Activated CD4-positive, alpha-beta T cell treated with anti-CD3 and anti-CD28 coated beads for 36 hours (primary cell): Measurements from ENCODE around the gene LTB4R. TPM values are rescaled to one million over a fixed set of nuclear protein-coding genes. Genes with fewer than 3 reads are reported as not detected.

Experiments used
- ATAC-seq: fragments of 200-7000 bp; cut with Tn5 transposase; one replicate; pipeline ENCODE4 v1.10.0; 2021; ENCODE audit warnings: mild to moderate bottlenecking, moderate library complexity
- CTCF ChIA-PET: fragments of 350-600 bp; sonication (Branson Sonifier 250); formaldehyde crosslinking; loops from one replicate; lab custom pipeline; 2021; ENCODE audit warnings: antibody characterized with exemption; lab: Charles Lee
- POLR2A ChIA-PET: fragments of 350-600 bp; sonication (Branson Sonifier 250); formaldehyde crosslinking; loops from one replicate; lab custom pipeline; 2021; ENCODE audit warnings: antibody characterized with exemption, inconsistent platforms; lab: Charles Lee
- DNase-seq: peaks from one replicate; pipeline ENCODE4 v3.0.0-alpha.2; 2020
- H3K27ac Mint-ChIP-seq: one replicate; pipeline ENCODE4 v1.8.0; 2021; ENCODE audit warnings: mixed read lengths
- H3K27me3 Mint-ChIP-seq: one replicate; pipeline ENCODE4 v1.8.0; 2021; ENCODE audit warnings: mixed read lengths
- H3K36me3 Mint-ChIP-seq: one replicate; pipeline ENCODE4 v1.8.0; 2021; ENCODE audit warnings: low read depth, mixed read lengths
- H3K4me1 Mint-ChIP-seq: one replicate; pipeline ENCODE4 v1.8.0; 2021; ENCODE audit warnings: mixed read lengths
- H3K4me3 Mint-ChIP-seq: one replicate; pipeline ENCODE4 v1.8.0; 2021; ENCODE audit warnings: mild to moderate bottlenecking, moderate library complexity, mixed read lengths
- H3K9me3 Mint-ChIP-seq: one replicate; pipeline ENCODE4 v1.8.0; 2021; ENCODE audit warnings: low read depth, mixed read lengths
- intact Hi-C, 2 experiments: fragments of 100-400 bp; cut with DNase I in 1 of 2; cut with micrococcal nuclease in 1 of 2; formaldehyde crosslinking; loops; one replicate each; pipeline versions ENCODE4 v1.14.2 to v1.15.1; 2022 to 2024; cut with DNase I, micrococcal nuclease
- total RNA-seq, 2 experiments: library from RNA; stranded (reverse); gene quantifications; one replicate each; pipeline ENCODE4 v1.2.3, GENCODE V29; 2021

The LTB4R gene
- total RNA-seq, 2 experiments from 2014 or later, result 10.1 to 14.2 TPM

DNA sequence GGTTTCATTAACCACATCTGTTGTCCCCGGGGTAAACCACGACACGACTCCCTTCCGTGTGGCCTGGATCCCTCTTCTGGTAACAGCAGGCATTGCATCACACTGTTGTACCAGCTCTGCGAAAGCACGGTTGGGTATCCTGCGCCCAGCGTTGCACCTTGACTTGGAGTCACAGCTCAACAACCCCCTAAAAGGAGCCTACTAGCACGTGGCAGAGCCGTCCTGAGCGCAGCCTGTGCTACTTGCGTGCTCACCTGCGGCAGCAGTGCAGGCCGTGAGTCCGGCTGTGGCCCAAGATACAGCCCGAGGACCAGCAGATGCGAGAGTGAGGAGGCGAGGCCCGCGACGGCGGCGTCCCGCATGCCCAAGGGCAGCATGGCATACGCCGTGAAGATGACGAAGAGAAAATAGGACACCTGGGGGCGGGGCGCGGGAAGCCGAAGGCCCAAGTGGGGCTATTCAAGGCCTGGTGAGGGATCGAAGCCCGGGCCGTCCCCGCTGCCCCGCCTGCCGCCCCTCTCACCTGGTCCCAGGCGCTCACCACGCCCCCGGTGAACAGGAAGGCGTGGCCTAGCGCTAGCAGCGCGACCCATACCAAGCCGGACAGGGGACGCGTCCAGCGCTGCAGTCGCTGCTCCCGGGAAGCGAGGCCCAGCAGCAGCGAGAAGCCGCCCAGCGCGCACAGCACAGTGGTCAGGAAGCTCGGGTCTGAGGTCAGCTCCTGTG is 21.1 kb downstream of the LTB4R start:
- POLR2A ChIA-PET, result interaction anchor here (0.6 to 2.4 kb wide), 6 partner anchors 34 to 105 kb away, joined by 3 to 15 read pairs (median 4); partner anchors contain the start of gene TINF2
- CTCF ChIA-PET, result interaction anchor here (0.7 to 5.0 kb wide), 40 partner anchors 8 to 224 kb away, joined by 3 to 201 read pairs (median 6); partner anchors contain the start of genes CBLN3, CIDEB, IPO4 and KHNYN
- Mint-ChIP-seq H3K36me3 (peaks cover 8% of the 10 kb centered on the region), H3K27ac (peak overlapping the region; percentile 29), H3K4me1 (peaks cover 27% of the 10 kb centered on the region), H3K4me3 (peak overlapping the region; percentile 53), H3K27me3 (peaks cover 24% of the 10 kb centered on the region), H3K9me3 (no peaks in the 10 kb centered on the region)
- peak; percentile 91 for DNase-seq
- intact Hi-C loops, result loop anchor here in 1 of 2 experiments (1.0 to 2.0 kb wide), 4 partner anchors 21 to 340 kb away; partner anchors contain the start of genes LTB4R, MDP1 and TINF2
- peak; percentile 82 for ATAC-seq

DNA sequence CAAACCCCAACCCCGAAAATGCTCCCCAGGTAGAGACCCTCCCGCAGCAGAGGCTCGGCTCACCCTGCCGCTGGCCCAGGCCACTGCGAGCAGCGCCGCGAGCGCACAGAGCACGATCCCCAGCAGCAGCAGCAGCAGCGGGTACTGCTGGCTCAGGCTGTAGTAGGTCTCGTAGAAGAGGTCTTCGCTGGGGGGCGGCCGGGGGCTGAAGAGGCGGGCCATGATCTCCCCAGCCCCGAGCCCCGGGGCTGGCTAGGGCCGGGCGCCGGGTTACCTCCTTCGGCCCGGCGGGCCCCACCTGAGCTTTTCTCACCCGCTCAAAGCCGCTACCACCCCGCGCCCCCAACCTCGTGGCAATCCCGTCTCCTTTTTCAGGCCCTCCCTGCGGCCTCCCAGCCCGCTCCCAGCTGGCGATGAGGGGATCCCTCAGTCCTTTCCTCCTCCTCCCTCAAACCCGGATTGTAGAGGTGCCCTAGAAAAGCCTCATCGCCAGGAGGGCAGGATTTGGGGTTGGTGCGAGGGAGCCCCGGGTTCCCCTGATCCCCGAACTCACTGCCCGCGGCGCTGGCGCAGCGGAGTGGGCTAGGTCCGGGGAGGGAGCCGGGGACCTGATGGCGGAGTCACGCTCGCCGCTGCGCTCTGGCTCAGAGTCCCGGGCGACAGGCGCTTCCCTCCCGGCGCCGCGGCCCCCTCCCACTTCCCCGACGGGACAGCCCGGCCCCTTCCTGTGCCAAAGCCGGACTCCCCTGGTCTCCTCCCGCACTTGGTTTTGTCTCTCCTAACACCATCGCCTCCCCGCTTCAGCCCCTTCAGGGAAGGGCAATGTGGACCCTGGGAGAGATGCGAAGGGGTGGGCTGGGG is 23.4 kb downstream of the LTB4R start, which contains the start of gene ADCY4:
Gene ADCY4, minus strand, starts transcription at position 641 of the 861 bp plus-strand sequence. Its CDS starts 419 bp downstream, at position 222.
- DNase-seq (peak; percentile 46), ATAC-seq (no peak)
- Mint-ChIP-seq H3K4me1 (peaks cover 31% of the 10 kb centered on the region), H3K9me3 (no peaks in the 10 kb centered on the region), H3K27me3 (peaks cover 24% of the 10 kb centered on the region), H3K27ac (no peak within 1 kb of the TSS), H3K36me3 (peaks cover 8% of the 10 kb centered on the region), H3K4me3 (peak within 1 kb of the TSS; percentile 38)
- CTCF ChIA-PET, result interaction anchor here (0.7 to 5.0 kb wide), 18 partner anchors 10 to 102 kb away, joined by 3 to 201 read pairs (median 11); partner anchors contain the start of genes CBLN3, KHNYN and LTB4R
- POLR2A ChIA-PET, result interaction anchor here (2.2 kb wide), 1 partner anchor 96 kb away, joined by 31 read pairs; the partner anchor contains the start of gene KHNYN
- intact Hi-C loops, result loop anchor here in 1 of 2 experiments (1.0 to 2.0 kb wide), 2 partner anchors 32 to 102 kb away; no protein-coding TSS in a partner anchor

DNA sequence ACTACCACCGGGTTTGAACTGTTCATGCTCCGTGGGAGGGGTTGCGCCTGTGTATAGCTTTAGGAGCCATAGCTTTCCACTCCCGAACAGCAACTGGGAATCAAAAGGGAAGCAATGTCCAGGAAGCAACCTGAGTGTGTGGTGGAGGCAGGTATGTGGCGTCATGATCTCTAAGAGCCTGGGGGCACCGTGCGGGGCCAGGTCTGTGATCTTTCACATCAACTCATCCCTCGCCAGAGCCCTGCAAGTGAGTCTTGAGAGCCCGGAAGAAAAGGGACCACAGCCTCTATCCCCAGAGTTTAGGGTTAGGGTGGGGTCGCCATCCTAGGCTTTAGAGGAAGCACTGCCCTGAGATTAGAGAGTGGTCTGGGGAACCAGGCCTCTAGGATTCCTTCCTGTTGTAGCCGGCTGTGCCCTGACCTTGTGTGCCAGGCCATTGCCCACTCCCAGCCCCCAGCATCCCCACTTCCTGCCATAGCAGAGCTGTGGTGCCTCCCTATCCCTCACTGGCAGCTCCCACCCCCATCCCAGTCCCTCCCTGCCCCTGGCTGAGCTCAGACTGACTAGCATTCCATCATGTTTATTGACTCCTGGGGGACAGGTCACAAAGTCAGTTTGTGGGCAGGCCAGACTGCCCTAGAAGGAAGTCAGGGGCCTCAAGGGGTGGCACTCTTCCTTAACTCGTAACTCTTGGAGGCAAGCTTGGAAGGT is 24.3 kb downstream of the LTB4R start:
- no peaks in the 10 kb centered on the region for H3K9me3 Mint-ChIP-seq
- H3K4me1 Mint-ChIP-seq, result peaks cover 37% of the 10 kb centered on the region
- peaks cover 19% of the 10 kb centered on the region for H3K27me3 Mint-ChIP-seq
- no peak overlapping the region for H3K4me3 Mint-ChIP-seq
- intact Hi-C loops, result loop anchor here in 1 of 2 experiments (2.0 kb wide), 1 partner anchor 31 kb away; no protein-coding TSS in a partner anchor
- no peak for DNase-seq
- ChIA-PET POLR2A (interaction anchor here (0.6 to 1.4 kb wide), 2 partner anchors 96 to 120 kb away, joined by 3 to 5 read pairs; no protein-coding TSS in a partner anchor), CTCF (interaction anchor here (0.6 to 7.6 kb wide), 8 partner anchors 26 to 723 kb away, joined by 3 to 76 read pairs (median 5); partner anchors contain the start of genes CBLN3 and KHNYN)
- ATAC-seq, result no peak
- H3K36me3 Mint-ChIP-seq, result peaks cover 8% of the 10 kb centered on the region
- H3K27ac Mint-ChIP-seq, result no peak overlapping the region

DNA sequence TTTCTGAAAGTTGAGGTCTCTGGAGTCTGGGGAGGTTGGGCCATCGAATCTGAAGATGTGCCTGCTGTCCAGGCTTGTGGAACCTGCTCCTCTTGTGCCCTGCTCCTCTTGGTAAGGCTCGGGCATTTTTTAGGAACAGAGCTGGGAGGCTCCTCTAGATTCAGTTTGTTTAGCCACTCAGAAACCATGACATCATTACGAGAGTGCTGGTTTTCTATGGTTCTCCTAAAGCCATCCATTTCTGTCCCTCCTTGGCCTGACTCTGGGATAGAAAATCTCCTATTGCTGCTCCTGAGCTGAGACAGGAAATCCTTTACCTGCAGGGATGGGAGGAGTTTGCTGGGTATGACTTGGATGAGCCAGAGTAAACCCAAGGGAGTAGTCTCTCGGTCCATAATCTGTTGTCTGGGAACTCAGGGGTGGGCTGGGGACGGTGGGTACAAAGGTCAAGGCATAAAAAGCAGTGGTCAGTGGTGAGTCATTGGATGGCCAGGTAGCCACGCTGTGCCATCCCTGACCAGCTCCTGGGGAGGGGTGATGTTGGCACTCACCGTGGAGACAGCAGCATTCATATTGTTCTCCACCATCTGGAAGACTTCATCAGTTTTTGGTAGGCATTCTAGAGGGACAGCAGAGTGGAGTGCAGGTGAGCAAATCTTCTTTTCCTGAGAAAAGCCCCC is 26.0 kb downstream of the LTB4R start:
- intact Hi-C loops, result no loop called here
- CTCF ChIA-PET, result interaction anchor here (0.6 to 7.6 kb wide), 10 partner anchors 10 to 1392 kb away, joined by 3 to 76 read pairs (median 4); partner anchors contain the start of genes CBLN3, CIDEB and KHNYN
- H3K36me3 Mint-ChIP-seq, result peaks cover 8% of the 10 kb centered on the region
- ATAC-seq (no peak), DNase-seq (no peak)
- peaks cover 12% of the 10 kb centered on the region for H3K27me3 Mint-ChIP-seq
- peaks cover 27% of the 10 kb centered on the region for H3K4me1 Mint-ChIP-seq
- no peaks in the 10 kb centered on the region for H3K9me3 Mint-ChIP-seq
- no peak overlapping the region for H3K27ac Mint-ChIP-seq
- POLR2A ChIA-PET, result no interaction called here
- no peak overlapping the region for H3K4me3 Mint-ChIP-seq

DNA sequence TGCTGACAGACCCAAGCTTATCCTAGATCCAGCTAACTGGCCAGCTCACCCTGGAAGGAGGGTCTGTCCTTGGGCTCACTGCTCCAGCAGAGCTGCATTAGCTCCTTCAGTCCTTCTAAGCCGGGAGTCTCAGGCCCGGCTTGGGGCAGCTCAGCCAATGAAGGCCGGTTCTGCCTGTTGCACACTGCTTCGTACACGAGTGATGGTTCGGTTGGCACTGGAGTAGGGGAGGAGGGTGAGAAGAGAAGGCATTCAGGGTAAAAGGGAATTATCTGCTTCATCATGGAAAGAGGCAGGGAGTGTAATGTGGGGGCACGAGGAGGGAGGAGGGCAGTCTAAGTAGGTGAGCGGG is 26.5 kb downstream of the LTB4R start:
- no peak overlapping the region for H3K4me3 Mint-ChIP-seq
- CTCF ChIA-PET, result interaction anchor here (0.6 to 7.6 kb wide), 6 partner anchors 11 to 1392 kb away, joined by 3 to 76 read pairs (median 6); partner anchors contain the start of genes CBLN3, CIDEB and KHNYN
- intact Hi-C loops, result no loop called here

DNA sequence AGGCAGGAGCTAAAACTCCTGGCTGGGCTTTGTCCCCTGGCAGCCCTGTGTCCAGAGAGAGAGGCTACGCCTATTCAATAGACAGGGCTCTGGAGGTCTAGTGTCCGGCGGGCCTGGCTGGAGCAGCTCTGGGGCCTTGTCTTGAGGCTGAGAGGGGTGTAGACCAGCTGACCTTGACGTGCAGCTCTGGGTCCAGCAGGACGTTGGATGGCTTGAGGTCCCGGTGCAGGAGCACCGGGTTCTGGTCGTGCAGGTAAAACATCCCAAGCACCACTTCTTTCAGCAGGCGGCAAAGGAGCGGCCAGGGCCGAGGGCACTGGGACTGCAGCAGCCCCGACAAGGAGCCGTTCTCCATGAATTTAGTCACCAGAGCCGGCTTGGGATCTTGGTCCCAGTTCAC is 27.5 kb downstream of the LTB4R start:
- Mint-ChIP-seq H3K4me3 (peak overlapping the region; percentile 85), H3K27ac (no peak overlapping the region), H3K27me3 (peaks cover 15% of the 10 kb centered on the region), H3K36me3 (peaks cover 8% of the 10 kb centered on the region), H3K9me3 (no peaks in the 10 kb centered on the region), H3K4me1 (peaks cover 20% of the 10 kb centered on the region)
- CTCF ChIA-PET, result interaction anchor here (0.7 to 7.6 kb wide), 6 partner anchors 9 to 97 kb away, joined by 3 to 76 read pairs (median 4); partner anchors contain the start of genes CBLN3 and KHNYN
- intact Hi-C loops, result no loop called here
- ATAC-seq (no peak), DNase-seq (no peak)
- POLR2A ChIA-PET, result interaction anchor here (0.5 to 2.0 kb wide), 2 partner anchors 93 to 408 kb away, joined by 4 to 10 read pairs; no protein-coding TSS in a partner anchor

More for the DNA sequence above, 26.5 kb downstream of the LTB4R start:
- no peak for ATAC-seq
- POLR2A ChIA-PET, result no interaction called here
- peaks cover 8% of the 10 kb centered on the region for H3K36me3 Mint-ChIP-seq
- no peak overlapping the region for H3K27ac Mint-ChIP-seq
- peaks cover 24% of the 10 kb centered on the region for H3K4me1 Mint-ChIP-seq
- DNase-seq, result no peak
- H3K9me3 Mint-ChIP-seq, result no peaks in the 10 kb centered on the region
- H3K27me3 Mint-ChIP-seq, result peaks cover 12% of the 10 kb centered on the region

DNA sequence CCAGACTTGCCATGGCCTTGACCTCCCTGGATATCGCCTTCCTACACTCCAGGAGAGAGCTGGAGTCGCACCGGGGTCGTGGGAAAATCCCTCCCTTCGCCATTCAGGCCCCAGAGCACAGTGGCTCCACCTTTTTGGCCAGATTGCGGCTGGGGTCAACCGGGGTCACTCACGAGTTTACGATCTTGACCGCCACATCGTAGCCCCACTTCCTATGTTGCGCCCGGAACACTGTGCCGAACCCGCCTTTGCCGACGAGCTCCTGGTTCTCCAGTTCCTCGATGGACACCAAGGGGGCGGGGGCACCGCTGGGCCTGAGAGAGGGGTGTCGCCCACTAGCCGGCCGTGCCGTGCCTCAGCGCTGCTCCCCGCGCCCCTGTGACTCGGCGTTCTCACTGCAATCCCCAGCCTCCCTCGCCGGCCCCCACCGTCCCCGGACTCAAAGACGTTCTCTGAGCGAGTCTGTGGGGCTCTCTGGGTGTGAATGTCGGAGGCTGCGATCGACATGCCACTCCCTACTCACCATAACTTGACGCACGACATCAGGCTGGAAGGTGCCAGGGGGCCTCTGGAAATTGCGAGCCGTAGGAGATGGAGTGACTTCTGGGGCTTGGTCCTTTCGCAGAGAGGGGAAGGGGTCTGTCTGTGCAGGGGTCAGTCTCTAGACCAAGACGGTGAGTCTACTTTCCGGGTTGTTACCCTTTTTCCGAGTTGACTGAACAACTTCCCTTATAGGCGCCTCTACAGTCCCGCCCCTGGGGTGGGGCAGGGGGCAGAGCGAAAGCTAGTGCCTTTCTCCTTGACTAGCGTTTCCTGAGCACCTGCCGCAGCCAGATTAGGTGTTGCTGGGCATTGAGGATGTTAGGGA is 28.2 kb downstream of the LTB4R start, which contains the start of gene RIPK3:
Gene RIPK3, minus strand, starts transcription at position 708 of the 868 bp plus-strand sequence. Its CDS starts 165 bp downstream, at position 543.
- H3K36me3 Mint-ChIP-seq, result peaks cover 8% of the 10 kb centered on the region
- intact Hi-C loops, result loop anchor here in 1 of 2 experiments (2.0 kb wide), 1 partner anchor 27 kb away; no protein-coding TSS in a partner anchor
- H3K9me3 Mint-ChIP-seq, result no peaks in the 10 kb centered on the region
- H3K4me1 Mint-ChIP-seq, result peaks cover 17% of the 10 kb centered on the region
- H3K27me3 Mint-ChIP-seq, result peaks cover 15% of the 10 kb centered on the region
- peak within 1 kb of the TSS; percentile 85 for H3K4me3 Mint-ChIP-seq
- ChIA-PET POLR2A (interaction anchor here (1.4 to 2.0 kb wide), 2 partner anchors 92 to 95 kb away, joined by 6 to 10 read pairs; no protein-coding TSS in a partner anchor), CTCF (interaction anchor here (0.6 to 7.6 kb wide), 18 partner anchors 7 to 192 kb away, joined by 3 to 76 read pairs (median 4); partner anchors contain the start of genes CBLN3, KHNYN, RNF31 and TINF2)
- DNase-seq, result peak; percentile 82
- peak within 1 kb of the TSS; percentile 81 for H3K27ac Mint-ChIP-seq
- peak; percentile 95 for ATAC-seq

DNA sequence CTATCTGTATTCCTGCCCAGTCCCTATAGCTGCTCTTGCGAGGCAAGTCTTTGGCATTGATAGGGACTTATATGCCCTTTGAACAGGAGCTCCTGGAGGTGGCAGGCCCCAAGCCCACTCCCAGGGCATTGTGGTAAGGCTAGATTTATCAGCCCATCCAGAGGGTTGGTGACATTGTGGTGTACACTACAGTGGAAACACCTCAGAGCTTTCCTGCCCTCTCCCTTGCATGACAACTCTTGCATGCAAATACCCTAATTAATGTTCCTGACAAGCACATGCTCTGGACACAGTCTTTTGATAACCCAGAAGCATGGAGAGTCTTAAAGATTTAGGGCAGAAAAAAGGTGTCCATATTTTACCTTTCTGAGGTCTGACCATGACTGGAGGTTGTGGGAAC is 29.3 kb downstream of the LTB4R start:
- intact Hi-C loops, result loop anchor here in 1 of 2 experiments (2.0 kb wide), 1 partner anchor 26 kb away; no protein-coding TSS in a partner anchor
- H3K4me3 Mint-ChIP-seq, result no peak overlapping the region

More for the DNA sequence above, 29.3 kb downstream of the LTB4R start:
- Mint-ChIP-seq H3K4me1 (peaks cover 12% of the 10 kb centered on the region), H3K27ac (no peak overlapping the region), H3K9me3 (no peaks in the 10 kb centered on the region), H3K27me3 (peaks cover 10% of the 10 kb centered on the region), H3K36me3 (peaks cover 8% of the 10 kb centered on the region)
- DNase-seq (no peak), ATAC-seq (no peak)
- CTCF ChIA-PET, result interaction anchor here (0.6 to 7.6 kb wide), 11 partner anchors 8 to 101 kb away, joined by 3 to 76 read pairs (median 4); partner anchors contain the start of genes CBLN3, KHNYN and TINF2
- POLR2A ChIA-PET, result interaction anchor here (1.4 kb wide), 1 partner anchor 94 kb away, joined by 6 read pairs; no protein-coding TSS in a partner anchor
